Dermis blood vessel endothelial cell (primary cell): ENCODE results near the gene MAMSTR. TPM values are rescaled to one million over a fixed set of nuclear protein-coding genes. Genes with fewer than 3 reads are reported as not detected.
"Not testable (repeated sequence)": the region's sequence is repeated elsewhere in the genome, so short reads cannot be mapped to it uniquely, and the experiment has no call there.

Experiments
- DNase-seq: peaks from one replicate; pipeline ENCODE4 v3.0.0; 2010
- total RNA-seq: library from RNA; depleted of rRNA; stranded (reverse); fragments of >200 nt; gene quantifications from 2 replicates; pipeline ENCODE4 v1.2.3, GENCODE V29; 2014

The MAMSTR gene, protein sequence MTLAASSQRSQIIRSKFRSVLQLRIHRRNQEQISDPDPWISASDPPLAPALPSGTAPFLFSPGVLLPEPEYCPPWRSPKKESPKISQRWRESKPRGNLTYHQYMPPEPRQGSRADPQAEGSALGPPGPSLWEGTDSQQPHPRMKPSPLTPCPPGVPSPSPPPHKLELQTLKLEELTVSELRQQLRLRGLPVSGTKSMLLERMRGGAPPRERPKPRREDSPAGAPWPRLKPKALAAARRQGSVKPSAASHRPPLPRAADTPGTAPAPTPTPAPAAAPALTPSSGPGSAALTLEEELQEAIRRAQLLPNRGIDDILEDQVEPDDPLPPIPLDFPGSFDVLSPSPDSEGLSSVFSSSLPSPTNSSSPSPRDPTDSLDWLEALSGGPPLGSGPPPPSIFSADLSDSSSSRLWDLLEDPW
- total RNA-seq = 0.09 and 0.51 TPM in 2 replicates

GRCh38 chr19:48719263-48720171 lies at the start of gene MAMSTR:
Gene MAMSTR (minus strand): TSS chr19:48719725. CDS start chr19:48719031, 694 bp downstream.
- no peak for DNase-seq

GRCh38 chr19:48768994-48769713 lies 49.6 kb upstream of the MAMSTR start:
- no peak for DNase-seq

GRCh38 chr19:48768171-48768753 lies 48.7 kb upstream of the MAMSTR start:
- DNase-seq = not testable (repeated sequence)

DNA sequence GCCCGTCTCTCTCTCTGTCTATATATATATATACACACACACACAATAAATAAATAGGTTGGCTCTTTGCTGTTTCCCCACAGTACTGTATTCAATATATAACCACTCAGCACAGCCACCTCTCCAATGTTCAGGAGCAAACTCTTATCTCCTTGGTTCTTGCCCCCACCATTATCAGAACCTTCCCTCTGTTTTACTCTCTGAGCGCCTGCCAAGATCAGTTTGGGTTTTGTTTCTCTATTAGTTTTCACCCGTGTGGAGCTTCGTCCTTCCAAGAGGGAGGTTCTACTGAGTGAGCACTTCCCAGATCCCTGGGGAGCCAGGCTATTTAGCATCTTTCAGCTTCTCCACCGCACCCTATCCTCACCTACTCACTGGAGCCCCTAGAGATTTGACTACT lies 46.3 kb upstream of the MAMSTR start:
- not testable (repeated sequence) for DNase-seq

- peak; percentile 71 for DNase-seq
Measured at GRCh38 chr19:48760504-48761205, 41.1 kb upstream of the MAMSTR start.

DNA sequence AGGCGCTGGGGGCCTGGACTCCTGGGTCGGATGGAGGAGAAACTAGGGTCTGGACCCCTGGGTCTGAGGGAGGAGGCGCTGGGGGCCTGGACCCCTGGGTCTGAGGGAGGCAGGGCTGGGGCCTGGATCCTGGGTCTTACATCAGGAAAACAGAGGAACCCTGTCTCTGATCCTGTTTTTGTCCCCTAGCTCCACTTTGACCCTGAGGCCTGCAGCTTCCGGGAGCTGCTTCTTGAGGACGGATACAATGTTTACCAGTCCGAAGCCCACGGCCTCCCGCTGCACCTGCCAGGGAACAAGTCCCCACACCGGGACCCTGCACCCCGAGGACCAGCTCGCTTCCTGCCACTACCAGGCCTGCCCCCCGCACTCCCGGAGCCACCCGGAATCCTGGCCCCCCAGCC lies 38.2 kb upstream of the MAMSTR start:
- no peak for DNase-seq

GRCh38 chr19:48757089-48757675 lies 37.7 kb upstream of the MAMSTR start:
- no peak for DNase-seq

GRCh38 chr19:48756686-48757085 lies 37.2 kb upstream of the MAMSTR start:
- no peak for DNase-seq

DNA sequence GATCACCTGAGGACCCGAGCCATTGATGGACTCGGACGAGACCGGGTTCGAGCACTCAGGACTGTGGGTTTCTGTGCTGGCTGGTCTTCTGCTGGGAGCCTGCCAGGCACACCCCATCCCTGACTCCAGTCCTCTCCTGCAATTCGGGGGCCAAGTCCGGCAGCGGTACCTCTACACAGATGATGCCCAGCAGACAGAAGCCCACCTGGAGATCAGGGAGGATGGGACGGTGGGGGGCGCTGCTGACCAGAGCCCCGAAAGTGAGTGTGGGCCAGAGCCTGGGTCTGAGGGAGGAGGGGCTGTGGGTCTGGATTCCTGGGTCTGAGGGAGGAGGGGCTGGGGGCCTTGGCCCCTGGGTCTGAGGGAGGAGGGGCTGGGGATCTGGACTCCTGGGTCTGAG lies 36.7 kb upstream of the MAMSTR start:
- DNase-seq = no peak

DNA sequence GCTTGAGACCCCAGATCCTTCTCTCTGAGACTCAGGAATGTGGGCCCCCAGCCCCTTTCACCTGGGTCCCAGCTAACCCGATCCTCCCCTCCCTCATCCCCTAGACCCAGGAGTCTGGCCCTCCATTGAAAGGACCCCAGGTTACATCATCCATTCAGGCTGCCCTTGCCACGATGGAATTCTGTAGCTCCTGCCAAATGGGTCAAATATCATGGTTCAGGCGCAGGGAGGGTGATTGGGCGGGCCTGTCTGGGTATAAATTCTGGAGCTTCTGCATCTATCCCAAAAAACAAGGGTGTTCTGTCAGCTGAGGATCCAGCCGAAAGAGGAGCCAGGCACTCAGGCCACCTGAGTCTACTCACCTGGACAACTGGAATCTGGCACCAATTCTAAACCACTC lies 36.3 kb upstream of the MAMSTR start:
- DNase-seq = no peak

DNA sequence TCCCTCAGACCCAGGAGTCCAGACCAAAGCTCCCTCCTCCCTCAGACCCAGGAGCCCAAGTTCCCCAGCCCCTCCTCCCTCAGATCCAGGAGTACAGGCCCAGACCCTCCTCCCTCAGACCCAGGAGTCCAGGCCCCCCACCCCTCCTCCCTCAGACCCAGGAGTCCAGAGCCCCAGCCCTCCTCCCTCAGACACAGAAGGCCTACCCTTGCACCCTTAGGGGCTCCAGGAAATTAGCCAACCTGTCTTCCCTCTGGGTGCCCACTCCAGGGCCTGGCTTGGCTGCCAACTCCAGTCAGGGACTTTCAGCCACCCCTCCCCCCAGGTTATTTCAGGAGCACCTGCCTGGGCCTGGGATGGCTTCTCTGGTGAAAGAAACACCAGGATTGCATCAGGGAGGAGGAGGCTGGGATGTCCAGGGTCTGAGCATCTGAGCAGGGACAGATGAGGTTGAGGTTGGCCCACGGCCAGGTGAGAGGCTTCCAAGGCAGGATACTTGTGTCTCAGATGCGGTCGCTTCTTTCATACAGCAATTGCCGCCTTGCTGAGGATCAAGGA lies 35.6 kb upstream of the MAMSTR start, which contains the start of gene FGF21:
FGF21 (plus strand) TSS at position 441 of the 558 bp plus-strand sequence. CDS start 713 bp downstream, outside the sequence.
- DNase-seq = no peak

DNA sequence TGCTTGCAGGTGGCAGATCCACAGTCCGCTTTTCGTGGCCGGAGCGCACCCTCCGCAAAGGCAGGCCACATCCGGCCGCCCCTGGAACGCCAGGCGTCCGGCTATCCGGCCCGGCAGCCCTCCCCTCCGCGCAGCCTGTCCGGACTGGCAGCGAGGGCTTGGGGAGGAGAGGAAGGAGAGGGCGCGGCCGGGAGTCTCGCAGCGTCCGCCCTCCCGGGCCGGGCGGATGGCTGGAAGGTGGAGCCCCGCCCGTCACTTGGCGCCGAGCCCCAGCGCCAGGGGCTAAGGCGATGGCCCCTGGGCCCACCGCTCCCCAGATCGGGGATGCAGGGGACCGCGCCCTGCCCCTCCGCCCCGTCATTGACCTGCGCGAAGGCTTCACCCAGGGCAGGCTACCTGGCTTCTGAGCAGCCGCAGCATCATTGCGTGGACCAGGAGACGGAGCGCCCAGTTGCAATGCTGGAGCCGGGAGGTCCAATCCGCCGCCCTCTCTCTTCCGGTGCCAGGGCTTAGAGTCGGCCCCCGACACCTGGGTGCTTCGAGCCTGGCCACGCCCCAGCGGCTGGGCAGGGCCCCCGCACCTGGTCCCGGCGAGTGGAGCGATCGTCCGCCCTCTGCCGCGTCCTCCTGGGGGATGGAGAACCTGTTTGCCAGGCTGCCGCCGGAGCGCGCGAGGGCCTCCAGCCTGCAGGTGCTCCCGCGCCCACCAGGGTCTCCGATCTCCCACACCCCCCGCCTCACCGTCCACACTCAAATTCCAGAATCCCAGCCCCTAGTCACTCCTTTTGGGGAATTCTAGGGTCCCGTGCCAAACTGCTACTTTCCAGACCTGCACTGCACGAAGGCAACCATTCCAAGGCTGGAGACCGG lies 33.2 kb upstream of the MAMSTR start, which contains the start of gene FUT1:
FUT1 (minus strand) TSS at position 146 of the 870 bp plus-strand sequence. CDS start 1,360 bp downstream, outside the sequence.
- DNase-seq = peak; percentile 55

GRCh38 chr19:48751845-48752495 lies 32.4 kb upstream of the MAMSTR start:
- no peak for DNase-seq

GRCh38 chr19:48750771-48751504 lies 31.4 kb upstream of the MAMSTR start:
- DNase-seq = no peak

GRCh38 chr19:48750351-48750750 lies 30.8 kb upstream of the MAMSTR start:
- DNase-seq = no peak

DNA sequence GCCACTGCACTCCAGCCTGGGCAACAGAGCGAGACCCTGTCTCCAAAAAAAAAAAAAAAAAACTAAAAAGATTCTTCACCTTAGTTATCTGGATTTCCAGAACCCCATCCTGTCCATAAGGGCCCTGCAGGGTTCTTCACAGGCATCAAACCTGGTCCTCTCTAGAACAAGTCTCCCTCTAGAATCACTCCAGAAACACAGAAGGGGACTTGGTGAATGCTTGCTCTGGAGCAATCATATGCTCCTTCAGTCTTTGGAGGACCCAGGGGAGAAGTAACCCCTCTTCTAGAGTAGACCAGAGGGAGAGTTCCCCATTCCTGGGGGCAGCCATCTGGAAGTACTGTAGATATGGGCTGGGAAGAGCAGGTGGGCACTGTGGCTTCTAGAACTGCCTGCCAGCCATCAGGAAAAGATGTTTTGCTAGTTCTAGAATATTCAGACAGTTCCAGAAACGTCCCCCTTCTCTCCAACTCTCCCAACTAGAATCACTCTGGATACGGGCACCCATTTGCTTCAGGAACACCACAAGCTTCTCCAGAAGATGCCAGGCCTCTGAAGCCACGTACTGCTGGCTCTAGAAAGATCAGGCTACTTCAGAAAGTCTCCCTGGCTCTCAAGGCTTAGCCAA lies 30.2 kb upstream of the MAMSTR start:
- DNase-seq = no peak

- peak; percentile 93 for DNase-seq
Measured at GRCh38 chr19:48746738-48747575, 27.4 kb upstream of the MAMSTR start, which contains the start of gene IZUMO1. Gene IZUMO1 (minus strand): TSS chr19:48746909. CDS start chr19:48745859, 1,050 bp downstream.
